Measurements from ENCODE around the gene AKAP6.

AKAP6 gene

GRCh38 chr14:32588448-32589320 lies 259.6 kb downstream of the AKAP6 start:
- no peak for DNase-seq

DNA sequence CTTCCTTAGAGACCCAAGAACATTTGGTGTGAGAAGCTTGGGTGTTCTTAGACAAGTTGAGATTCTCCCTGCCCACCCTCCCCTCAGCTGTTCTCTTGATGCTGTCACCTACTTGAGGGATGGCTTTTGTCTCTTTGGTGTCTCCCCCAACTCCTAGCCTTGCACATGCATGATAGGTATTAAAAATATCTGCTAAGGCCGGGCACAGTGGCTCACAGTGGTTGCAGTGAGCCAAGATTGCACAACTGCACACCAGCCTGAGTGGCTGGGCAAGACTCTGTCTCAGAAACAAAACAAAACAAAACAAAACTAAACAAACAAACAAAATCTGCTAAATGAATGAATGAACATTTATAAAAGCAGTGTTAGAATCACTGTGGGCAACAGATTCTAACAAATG lies 261.1 kb downstream of the AKAP6 start:
- no peak for DNase-seq

DNA sequence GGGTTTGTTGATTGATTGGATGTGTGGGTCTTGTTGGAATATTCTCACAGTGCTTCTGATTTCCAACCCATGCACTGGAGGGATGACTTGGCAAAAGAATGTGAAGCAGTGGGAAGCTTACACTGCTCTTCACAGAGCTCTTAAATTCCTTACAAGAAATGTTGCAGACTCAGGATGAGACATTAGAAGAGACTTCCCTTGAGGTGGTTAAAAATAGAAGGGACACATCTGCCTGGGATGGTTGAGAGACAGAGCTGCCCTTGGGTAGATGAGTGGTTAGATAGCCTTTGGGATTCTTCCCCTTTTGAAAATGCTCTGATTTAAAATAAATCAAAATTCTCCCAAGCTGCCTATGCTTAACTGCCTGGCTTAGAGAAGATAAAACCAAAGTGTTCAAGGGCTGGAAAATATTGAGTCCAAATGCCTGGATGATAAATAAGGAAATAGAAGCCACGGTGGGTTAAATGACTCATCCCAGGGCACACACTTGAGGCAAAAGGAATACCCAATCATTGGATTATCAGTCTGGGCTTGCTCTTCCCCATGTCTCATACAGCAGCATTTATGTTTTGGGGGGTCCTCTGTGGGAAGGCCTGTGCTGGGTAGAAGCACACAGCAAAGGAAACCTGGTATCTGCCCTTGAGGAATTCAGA lies 264.3 kb downstream of the AKAP6 start:
- no peak for DNase-seq

DNA sequence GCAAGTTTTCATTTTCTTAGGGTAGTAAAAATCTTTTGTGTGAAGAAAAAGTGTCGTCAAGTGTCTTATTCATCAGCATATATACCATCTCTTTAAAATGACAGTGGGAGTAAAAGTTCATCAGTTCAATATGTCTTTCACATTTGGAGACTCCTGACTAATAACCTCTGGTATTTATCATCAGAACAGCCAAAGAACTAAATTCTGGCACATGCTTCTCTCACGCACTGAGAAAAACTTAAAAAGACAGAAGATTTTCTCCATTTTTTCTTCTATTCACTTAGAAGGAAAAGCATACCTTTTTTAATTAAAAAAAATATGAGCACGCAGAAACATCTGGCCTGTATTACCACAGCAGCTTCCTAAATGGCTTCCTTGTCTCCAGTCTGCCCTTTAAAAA lies 265.7 kb downstream of the AKAP6 start:
- DNase-seq: no peak

GRCh38 chr14:32595497-32595896 lies 266.4 kb downstream of the AKAP6 start:
- no peak for DNase-seq

DNA sequence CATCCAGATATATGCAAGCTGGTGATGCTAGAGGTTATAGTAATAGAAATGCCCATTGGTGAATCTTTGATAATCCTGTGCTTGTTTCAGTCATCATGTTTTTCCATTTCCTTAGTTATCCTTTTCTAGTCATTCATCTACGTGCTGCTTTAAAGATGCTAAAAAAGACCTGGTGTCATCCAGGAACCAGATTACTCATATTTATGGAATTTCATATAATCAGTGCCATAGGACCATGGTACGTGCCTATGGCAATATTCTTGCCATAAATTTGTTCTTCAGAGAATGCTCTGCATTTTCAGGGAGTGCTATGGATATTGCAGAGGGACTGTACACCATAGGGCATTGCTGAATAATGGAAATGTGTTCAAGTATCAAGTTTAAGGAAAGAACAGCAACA lies 267.3 kb downstream of the AKAP6 start:
- DNase-seq: no peak

GRCh38 chr14:32597771-32598170 lies 268.7 kb downstream of the AKAP6 start:
- no peak for DNase-seq

DNA sequence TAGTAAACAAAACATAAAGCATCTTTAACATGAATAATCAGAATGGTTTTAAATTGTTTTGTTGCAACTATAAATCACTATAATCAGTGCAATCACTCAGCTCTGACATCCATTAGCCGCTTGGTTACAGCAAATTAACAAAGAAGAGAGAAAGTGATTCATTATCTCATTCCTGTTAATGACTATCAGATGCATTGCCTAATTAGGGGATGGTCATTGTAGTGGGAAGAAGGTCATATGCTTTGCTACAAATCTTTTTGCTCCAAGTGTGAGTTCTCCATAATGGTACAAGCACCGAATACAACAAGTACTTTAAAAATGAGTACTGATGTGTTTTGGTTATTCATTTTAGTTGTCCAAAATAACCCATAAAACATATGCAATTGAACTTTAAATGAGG lies 272.0 kb downstream of the AKAP6 start:
- DNase-seq: no peak

- DNase-seq: no peak
Observed at GRCh38 chr14:32601906-32602305, 272.8 kb downstream of the AKAP6 start.

DNA sequence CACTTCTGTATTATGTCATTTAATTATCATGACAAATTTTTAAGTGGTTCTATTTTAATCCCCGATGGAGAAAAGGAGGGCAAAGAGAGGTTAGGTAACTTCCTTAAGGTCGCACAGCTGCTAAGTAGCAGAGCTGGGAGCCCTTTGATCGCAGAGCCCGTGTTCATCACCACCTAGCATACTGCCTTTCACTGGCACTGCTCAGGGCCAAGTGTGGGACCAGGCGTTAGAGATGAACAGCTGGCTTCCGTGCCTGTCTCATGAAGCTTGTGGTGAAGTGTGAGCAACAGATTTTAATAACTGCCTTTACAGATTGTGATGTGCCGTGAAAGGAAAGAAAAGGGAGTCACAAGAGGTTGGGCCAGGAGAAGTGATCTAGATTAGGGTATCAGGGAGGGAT lies 273.6 kb downstream of the AKAP6 start:
- DNase-seq: no peak

DNA sequence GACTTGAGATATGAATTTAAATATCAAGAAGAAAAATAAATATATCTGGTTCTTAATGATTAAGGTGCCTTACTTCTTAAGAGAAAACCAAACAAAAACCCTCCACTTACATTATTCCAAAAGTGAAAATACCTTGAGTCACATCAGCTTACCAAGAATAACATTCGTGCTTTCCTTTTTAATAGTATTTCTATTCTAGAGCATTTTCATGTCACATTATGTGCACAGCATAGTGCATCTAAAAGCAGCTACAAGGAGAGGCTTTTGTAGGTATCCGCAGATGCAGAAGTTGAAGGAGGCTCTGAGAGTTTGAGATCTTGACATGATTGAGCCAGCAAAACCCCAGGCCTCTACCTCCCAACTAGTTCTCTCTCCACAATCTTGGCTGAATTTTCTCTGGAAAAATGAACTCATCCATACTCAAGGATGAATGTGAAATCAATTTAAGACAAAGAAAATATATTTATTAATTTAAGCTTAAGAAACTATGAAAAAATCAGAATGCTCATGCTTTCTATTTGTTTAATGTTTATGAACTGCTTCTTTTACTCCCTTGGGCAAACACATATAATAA lies 275.0 kb downstream of the AKAP6 start:
- DNase-seq: no peak

- no peak for DNase-seq
Observed at GRCh38 chr14:32606301-32606700, 277.2 kb downstream of the AKAP6 start.

DNA sequence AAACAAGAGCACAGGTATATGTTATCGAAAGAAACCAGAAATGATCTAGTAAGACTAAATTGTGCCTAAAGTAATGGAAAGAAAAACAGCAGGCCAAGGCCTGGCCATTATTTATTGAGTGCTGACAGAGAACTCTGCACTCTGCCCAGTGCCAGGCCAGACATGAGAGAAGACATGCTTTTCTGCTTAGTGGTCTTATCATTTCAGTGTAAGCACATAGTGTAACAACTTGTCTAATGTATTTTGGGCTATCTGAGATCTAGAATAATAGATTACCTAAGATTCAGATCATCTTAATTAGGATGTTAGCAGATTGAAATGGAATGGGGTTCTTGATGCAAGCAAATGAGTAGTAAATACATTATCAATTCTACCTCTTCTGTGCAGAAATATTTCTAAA lies 278.3 kb downstream of the AKAP6 start:
- DNase-seq: no peak

DNA sequence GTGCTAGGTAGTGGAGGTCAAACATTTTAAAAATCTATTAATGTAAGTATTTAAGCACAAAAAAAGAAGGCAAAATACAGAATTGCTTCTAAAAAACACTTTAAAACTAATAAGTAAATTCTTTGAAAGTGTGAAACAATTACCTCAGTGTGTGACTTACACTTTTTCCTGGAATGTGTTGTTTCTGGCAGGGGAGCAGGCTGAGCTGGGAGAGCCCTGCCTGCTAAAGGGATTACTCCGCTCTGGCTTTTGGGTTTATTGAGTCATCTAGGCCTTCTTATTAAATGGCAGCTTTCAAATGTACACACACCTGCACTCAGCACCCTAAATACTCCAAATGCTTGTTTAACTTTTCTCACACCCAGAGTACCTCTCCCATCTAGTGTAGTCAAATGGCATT lies 279.8 kb downstream of the AKAP6 start:
- DNase-seq: no peak

DNA sequence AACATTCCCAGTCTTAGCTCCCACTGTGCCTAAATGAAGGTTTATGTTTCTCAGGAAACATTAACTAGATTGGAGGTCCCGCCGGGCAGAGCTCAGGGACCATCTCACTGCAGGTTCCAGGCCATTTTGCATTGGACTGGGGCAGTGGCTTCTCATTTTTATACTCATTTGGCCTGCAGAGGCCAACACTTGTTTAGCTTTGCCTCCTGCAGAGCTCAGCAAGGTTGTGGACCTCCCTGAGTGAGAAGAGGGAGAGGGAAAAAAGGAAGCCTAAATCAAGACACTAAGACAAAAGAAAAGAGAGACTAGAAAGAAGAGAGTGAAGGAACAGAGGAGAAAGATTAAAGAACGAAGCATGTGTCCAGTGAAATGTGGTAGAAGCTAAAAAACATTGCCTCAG lies 280.3 kb downstream of the AKAP6 start:
- DNase-seq: no peak

DNA sequence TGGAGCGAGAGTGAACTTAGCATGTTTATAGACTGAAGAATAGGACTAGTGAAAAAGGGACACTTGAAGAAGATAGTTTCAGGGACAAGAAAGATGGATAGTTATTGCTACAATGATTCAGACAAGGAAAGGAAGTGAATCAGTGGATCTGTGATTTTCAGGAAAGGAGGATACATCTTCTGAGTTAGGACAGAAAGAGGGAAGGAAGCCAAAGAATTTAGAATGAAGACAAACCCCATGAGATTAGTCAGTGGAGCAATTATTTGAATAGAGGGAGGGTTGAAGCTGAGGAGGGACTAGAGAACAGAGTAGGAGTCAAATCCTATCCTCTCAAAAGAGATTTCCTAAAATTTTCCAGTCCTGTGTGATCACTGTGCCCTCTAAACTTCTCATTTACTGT lies 282.7 kb downstream of the AKAP6 start:
- no peak for DNase-seq

DNA sequence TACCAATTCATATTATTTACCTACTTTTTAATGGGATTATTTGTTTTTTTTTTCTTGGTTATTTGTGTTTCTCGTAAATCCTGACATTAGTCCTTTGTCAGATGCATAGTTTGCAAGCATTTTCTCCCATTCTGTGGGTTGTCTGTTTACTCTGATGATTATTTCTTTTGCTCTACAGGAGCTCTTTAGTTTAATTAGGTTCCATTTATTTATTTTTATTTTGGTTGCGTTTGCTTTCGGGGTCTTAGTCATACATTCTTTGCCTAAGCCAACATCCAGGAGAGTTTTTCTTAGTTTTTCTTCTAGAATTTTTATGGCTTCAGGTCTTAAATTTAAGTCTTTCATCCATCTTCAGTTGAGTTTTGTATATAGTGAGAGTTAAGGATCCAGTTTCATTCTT lies 289.9 kb downstream of the AKAP6 start:
- no peak for DNase-seq

GRCh38 chr14:32620303-32620702 lies 291.2 kb downstream of the AKAP6 start:
- no peak for DNase-seq

DNA sequence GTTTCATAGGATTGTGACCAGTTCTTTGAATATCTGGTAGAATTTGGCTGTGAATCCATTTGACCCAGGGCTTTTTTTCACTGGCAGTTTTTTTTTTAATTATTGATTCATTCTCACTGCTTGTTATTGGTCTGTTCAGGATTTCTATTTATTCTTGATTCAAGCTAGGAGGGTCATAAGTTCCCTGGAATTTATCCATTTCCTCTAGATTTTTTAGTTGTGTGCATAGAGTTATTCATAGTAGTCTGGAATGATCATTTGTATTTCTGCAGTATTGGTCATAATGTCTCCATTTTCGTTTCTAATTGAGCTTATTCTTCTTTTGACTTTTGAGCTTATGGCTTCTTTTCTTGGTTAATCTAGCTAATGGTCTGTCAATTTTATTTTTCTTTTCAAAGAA lies 291.6 kb downstream of the AKAP6 start:
- no peak for DNase-seq

- no peak for DNase-seq
Observed at GRCh38 chr14:32621585-32621984, 292.5 kb downstream of the AKAP6 start.

- DNase-seq: no peak
Observed at GRCh38 chr14:32622742-32623141, 293.6 kb downstream of the AKAP6 start.

DNA sequence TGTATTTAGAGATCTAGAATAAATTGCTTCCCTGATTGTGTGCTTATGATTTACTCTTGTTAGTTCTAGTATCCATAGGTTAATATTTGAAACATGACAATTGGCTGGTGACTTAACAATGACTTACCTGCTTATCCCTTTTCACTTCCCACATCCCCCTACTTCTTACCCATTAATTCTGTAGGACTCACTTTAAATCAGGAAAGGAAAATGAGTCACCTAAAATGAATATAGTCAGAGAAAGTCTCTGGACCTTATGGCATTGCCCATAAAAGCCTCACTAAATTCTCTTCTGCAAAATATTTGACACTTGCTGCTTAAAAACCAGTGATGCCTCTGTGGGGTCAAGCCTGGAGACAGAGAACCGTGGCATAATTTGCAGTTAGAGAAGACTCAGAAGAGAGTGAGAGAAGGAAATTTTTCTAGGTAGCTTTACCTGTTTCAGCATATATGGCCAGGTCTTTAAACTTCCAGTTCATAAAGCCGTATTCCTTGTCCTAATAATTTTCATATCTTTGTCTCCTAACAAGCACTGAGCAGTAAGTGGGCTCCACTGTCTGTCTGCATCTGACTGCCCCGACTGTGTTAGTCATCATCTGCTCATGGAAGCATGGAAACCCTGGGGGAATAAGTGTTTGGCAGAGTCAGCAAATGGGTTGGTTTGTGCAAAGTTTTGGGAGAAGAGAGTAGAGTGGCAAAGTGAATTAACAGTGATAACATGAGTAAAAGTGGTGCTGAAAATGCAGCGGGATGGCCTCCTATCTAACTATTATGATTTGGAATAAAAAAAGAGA lies 294.4 kb downstream of the AKAP6 start:
- no peak for DNase-seq

GRCh38 chr14:32625211-32625610 lies 296.1 kb downstream of the AKAP6 start:
- DNase-seq: no peak

Data from cerebellar nuclear complex (tissue), 1 donor.